GM23338 (cell line): ENCODE measurements around the gene CFTR.

Experiments used
- CREB1 ChIP-seq: fragments of 250-450 bp; sonication (Bioruptor Pico); IDR thresholded peaks from 2 replicates; pipeline ENCODE4 v1.5.0; 2020; ENCODE audit warnings: low read depth, mild to moderate bottlenecking, moderate library complexity
- CTCF ChIP-seq, 2 experiments: fragments of 200-600 bp in 1 of 2; sonication (generic) in 1 of 2; conservative IDR thresholded peaks; 2 replicates each; pipeline versions ENCODE4 v1.5.1 to v1.6.1; 2016 to 2017; ENCODE audit warnings: antibody characterized with exemption in 2 of 2, low read depth in 2 of 2, mild to moderate bottlenecking in 2 of 2, moderate library complexity in 1 of 2
- ETS1 ChIP-seq: IDR thresholded peaks from 2 replicates; pipeline ENCODE4 v1.6.1; 2016; ENCODE audit warnings: antibody characterized with exemption
- EZH2 ChIP-seq: fragments of 200-600 bp; sonication (generic); IDR thresholded peaks from one replicate; pipeline ENCODE4 v1.8.0; 2017; ENCODE audit warnings: antibody characterized with exemption, mild to moderate bottlenecking, low read depth; ENCODE audit not compliant: unreplicated experiment
- EZH2phosphoT487 ChIP-seq: fragments of 200-600 bp; sonication (generic); IDR thresholded peaks from one replicate; pipeline ENCODE4 v1.8.1; 2018; ENCODE audit warnings: antibody characterized with exemption; ENCODE audit not compliant: unreplicated experiment
- POLR2AphosphoS5 ChIP-seq: IDR thresholded peaks from 2 replicates; pipeline ENCODE4 v1.6.1; 2016; ENCODE audit warnings: antibody characterized with exemption, low read depth
- REST ChIP-seq: IDR thresholded peaks from one replicate; pipeline ENCODE4 v1.6.1; 2018; ENCODE audit warnings: antibody characterized with exemption; ENCODE audit not compliant: unreplicated experiment
- STAT1 ChIP-seq: IDR thresholded peaks from one replicate; pipeline ENCODE4 v1.6.1; 2016; ENCODE audit warnings: antibody characterized with exemption; ENCODE audit not compliant: unreplicated experiment

GRCh38 chr7:117459735-117460134 is 20.1 kb upstream of the CFTR start:
- TF ChIP-seq STAT1, result no peak
- no peak for TF ChIP-seq CTCF (conservative IDR thresholded peaks at IDR 0.05; ENCODE audit: low read depth in 2 of 2)
- TF ChIP-seq CREB1 (CRISPR knock-in tag), result no peak
- TF ChIP-seq EZH2, result no peak
- no peak for TF ChIP-seq POLR2AphosphoS5
- no peak for TF ChIP-seq ETS1
- TF ChIP-seq EZH2phosphoT487, result no peak
- no peak for TF ChIP-seq REST
